ENCODE results near the gene MED12L.

GRCh38 chr3:151197981-151198767 lies 112.7 kb downstream of the MED12L start:
- TF ChIP-seq SIN3A (IDR thresholded peaks at IDR 0.05; ENCODE audit: borderline replicate concordance, insufficient read depth, low read length) = no peak
- TF ChIP-seq, protein P1, sequence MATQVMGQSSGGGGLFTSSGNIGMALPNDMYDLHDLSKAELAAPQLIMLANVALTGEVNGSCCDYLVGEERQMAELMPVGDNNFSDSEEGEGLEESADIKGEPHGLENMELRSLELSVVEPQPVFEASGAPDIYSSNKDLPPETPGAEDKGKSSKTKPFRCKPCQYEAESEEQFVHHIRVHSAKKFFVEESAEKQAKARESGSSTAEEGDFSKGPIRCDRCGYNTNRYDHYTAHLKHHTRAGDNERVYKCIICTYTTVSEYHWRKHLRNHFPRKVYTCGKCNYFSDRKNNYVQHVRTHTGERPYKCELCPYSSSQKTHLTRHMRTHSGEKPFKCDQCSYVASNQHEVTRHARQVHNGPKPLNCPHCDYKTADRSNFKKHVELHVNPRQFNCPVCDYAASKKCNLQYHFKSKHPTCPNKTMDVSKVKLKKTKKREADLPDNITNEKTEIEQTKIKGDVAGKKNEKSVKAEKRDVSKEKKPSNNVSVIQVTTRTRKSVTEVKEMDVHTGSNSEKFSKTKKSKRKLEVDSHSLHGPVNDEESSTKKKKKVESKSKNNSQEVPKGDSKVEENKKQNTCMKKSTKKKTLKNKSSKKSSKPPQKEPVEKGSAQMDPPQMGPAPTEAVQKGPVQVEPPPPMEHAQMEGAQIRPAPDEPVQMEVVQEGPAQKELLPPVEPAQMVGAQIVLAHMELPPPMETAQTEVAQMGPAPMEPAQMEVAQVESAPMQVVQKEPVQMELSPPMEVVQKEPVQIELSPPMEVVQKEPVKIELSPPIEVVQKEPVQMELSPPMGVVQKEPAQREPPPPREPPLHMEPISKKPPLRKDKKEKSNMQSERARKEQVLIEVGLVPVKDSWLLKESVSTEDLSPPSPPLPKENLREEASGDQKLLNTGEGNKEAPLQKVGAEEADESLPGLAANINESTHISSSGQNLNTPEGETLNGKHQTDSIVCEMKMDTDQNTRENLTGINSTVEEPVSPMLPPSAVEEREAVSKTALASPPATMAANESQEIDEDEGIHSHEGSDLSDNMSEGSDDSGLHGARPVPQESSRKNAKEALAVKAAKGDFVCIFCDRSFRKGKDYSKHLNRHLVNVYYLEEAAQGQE (IDR thresholded peaks at IDR 0.05; ENCODE audit: insufficient read depth in 1 of 2, low read depth in 2 of 2, low read length in 2 of 2) = no peak
